Renal cortex interstitium (tissue), 11 donors: ENCODE results near the gene IL34. TPM values are rescaled to one million over a fixed set of nuclear protein-coding genes. Genes with fewer than 3 reads are reported as not detected.

ENCODE experiments used
- DNase-seq, 11 donors: peaks; one replicate each; pipeline ENCODE4 v3.0.0-alpha.2; 2013; ENCODE audit warnings: low read depth in 9 of 11, low spot score in 4 of 11; ENCODE audit errors: extremely low read depth in 1 of 11
- polyA plus RNA-seq, 3 donors: library from polyadenylated mRNA; unstranded; fragments of 120-200 nt; gene quantifications; one replicate each; pipeline ENCODE4 v1.2.1, GENCODE V29; 2013; ENCODE audit not compliant: insufficient read length in 3 of 3

Gene IL34
- polyA plus RNA-seq, 3 donors: 1.3 to 1.5 (median 1.5) TPM

DNA sequence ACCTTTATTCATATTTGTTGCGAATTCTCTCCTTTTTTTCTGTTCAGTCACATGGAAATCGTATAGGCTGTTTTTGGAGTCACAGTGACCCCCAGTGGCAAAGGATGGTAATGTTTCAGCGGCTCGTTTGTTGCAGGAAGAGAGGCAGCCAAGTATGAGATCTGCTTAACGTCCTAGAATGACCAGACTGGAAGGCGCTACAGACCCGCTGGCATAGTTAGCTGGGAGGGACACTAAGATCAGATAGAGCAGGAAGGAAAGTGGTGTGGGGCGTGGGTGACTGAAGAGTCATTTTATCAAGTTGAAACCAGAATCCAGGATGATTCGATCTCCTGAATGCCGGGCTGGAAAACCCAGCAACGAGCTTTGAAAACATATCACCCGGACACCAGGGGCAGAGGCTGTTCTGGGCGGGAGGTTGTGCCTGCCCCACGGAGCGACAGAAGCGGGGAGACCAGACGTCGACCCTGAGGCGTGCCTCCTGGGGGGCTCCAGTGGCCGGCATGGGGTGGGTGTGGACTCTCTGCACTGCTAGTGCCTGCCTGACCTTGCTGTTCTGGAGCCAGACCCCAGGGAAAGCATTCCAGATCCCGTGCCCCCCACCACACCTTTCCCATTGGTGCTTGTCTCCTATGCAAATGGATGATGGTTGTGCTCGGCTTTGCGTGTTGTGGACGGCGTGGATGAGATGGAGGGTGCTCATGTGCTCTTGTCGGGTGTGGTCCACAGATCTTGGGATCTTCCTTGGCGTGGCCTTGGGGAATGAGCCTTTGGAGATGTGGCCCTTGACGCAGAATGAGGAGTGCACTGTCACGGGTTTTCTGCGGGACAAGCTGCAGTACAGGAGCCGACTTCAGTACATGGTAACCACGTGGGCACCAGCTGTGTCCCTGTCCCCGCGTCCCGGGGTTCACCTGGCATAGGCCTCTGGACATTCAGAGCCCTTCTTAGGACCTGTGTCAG, 7.7 kb downstream of the IL34 start:
- peak; percentile 62 to 90 (median 82) for DNase-seq

DNA sequence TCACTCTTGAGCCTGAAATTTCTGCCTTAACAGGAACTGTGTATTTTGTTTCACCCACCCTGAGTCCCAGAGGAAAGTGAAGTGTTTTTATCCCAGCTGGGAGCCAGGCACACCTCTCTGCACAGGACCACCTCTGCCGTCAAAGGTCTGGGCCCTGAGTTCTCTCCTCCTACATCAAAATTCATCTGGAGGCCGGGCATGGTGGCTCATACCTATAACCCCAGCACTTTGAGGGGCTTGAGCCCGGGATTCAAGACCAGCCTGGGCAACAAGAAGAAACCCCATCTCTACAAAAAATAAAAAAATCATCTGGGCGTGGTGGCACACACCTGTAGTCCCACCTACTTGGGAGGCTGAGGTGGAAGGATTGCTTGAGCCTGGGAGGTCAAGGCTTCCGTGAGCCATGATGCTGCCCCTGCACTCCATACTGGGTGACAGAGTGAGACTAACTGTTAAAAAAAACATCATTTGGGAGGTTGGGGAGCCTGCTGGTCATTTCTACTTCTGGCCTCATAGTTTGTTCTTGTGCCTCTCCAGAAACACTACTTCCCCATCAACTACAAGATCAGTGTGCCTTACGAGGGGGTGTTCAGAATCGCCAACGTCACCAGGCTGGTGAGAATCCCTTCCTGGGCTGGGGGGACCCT, 9.8 kb downstream of the IL34 start:
- DNase-seq: no peak

DNA sequence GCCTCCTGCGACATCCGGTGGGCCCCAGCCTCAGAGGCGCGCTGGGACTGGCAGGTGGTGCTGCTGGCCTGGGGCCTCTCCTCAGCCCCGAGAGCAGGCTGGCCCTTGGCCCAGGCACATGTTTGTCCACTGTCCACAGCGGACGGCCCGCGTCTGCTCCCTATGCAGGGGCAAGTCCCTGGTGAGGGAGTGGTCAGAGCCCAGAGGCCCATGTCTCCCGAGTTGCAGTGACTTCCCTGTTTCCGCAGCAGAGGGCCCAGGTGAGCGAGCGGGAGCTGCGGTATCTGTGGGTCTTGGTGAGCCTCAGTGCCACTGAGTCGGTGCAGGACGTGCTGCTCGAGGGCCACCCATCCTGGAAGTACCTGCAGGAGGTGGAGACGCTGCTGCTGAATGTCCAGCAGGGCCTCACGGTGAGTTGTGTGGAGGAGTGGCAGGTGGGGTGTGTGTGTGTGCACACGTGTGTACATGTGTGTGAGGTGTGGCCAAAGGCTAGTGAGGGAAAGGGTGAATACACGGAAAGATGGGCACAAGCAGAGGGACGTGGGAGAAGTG, 10.4 kb downstream of the IL34 start:
- no peak for DNase-seq

DNA sequence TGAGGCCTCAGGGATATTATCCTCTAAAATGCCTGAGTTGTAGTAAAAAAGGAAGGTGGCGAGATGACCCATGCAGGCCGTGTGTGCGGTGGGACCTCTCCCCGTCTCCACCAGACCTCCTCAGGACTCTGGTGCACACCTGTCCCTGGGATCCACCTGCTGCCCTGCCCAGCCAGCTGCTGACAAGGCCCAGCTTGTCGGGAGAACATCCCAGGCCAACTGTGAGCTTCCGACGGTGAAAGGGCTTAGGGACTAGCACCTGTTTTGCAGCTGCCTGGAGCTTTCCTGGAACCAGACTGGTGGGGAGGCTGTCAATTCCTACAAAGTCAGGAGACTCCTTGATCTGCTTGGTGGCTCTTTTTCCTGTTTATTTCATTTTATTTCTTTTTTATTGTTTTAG, 11.6 kb downstream of the IL34 start:
- DNase-seq: no peak

DNA sequence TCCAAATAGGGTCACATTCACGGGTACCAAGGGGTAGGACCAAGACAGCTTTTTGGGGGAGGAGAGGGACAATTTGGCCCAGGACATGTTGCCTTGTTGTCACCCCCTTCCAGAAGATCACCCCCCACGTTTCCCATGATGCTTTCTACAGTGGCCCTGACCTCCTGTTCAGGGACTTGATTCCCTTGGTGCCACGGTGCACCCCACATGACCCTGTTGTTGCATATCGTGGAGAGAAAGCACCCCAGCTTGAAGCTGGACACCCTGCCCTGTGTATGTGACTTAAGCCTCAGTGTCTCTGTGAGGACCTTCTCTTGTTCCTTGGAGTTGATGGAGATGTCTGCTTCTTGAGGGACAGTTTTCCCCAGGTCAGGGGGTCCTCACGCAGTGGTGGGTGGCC, 12.6 kb downstream of the IL34 start:
- no peak for DNase-seq

DNA sequence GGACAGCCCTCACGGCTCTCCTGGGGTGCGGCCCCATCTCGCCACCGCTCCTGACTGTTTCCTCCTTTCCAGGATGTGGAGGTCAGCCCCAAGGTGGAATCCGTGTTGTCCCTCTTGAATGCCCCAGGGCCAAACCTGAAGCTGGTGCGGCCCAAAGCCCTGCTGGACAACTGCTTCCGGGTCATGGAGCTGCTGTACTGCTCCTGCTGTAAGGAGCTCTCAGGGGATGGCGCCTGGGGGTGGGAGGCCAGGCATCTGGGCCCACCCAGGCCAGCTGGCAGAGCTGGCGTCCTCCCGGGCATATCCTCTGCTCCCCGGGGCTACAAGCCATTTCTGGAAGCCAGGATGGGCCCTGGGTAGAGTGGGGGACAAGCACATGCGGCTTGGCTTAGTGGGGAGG, 13.2 kb downstream of the IL34 start:
- no peak for DNase-seq

DNA sequence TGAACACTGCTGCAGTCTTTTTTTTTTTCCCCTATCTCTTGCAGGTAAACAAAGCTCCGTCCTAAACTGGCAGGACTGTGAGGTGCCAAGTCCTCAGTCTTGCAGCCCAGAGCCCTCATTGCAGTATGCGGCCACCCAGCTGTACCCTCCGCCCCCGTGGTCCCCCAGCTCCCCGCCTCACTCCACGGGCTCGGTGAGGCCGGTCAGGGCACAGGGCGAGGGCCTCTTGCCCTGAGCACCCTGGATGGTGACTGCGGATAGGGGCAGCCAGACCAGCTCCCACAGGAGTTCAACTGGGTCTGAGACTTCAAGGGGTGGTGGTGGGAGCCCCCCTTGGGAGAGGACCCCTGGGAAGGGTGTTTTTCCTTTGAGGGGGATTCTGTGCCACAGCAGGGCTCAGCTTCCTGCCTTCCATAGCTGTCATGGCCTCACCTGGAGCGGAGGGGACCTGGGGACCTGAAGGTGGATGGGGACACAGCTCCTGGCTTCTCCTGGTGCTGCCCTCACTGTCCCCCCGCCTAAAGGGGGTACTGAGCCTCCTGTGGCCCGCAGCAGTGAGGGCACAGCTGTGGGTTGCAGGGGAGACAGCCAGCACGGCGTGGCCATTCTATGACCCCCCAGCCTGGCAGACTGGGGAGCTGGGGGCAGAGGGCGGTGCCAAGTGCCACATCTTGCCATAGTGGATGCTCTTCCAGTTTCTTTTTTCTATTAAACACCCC, 13.8 kb downstream of the IL34 start:
- no peak for DNase-seq

DNA sequence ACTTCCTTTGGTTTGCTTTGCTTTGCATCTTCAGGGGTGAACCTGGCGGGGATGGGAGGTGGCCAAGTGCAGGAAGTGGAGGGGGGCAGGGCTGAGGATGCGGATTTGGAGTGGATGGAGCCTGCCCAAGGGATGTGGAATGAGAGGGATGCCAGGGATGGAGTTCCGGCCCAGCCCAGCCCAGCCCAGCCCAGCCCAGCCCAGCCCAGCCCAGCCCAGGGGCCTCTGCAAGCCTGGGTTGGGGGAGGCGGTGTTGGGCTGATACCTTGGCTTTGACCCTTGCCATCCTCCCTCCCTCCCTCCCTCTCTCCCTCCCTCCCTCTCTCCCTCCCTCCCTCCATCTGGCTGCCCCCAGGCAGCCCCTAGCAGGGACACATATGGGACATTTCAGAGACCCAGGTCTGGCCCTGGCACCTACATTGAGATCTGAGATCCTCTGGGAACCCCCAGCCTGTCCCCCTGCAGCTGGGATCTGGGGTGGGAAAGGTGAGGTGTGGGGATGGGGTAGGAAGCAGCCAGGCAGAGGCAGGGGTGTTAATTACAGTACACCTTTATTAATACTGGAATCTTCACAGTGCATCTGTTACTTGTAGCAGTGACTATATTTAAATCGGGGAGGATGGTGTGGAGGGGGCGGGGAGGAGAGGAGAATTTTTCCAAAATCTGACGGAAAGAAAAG, 14.5 kb downstream of the IL34 start:
- DNase-seq: no peak

DNA sequence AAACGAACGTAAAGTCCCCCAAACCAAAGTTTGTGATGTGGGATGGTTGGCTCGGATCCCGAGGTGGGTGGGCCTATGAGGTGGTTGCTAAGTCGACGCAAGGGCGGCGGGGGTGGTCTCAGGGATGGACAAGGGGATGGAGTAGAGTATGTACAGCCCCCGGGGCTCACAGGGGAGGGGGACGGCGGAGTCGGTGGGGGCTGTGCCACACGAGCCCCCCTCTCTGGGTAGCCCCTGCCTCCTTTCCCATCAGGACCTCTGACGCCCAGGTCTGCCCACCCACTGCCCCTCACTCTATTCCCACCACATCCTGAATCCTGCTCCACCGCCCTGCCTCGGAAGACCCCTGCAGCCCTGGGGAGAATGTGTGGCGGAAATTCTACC, 15.2 kb downstream of the IL34 start:
- DNase-seq: no peak

DNA sequence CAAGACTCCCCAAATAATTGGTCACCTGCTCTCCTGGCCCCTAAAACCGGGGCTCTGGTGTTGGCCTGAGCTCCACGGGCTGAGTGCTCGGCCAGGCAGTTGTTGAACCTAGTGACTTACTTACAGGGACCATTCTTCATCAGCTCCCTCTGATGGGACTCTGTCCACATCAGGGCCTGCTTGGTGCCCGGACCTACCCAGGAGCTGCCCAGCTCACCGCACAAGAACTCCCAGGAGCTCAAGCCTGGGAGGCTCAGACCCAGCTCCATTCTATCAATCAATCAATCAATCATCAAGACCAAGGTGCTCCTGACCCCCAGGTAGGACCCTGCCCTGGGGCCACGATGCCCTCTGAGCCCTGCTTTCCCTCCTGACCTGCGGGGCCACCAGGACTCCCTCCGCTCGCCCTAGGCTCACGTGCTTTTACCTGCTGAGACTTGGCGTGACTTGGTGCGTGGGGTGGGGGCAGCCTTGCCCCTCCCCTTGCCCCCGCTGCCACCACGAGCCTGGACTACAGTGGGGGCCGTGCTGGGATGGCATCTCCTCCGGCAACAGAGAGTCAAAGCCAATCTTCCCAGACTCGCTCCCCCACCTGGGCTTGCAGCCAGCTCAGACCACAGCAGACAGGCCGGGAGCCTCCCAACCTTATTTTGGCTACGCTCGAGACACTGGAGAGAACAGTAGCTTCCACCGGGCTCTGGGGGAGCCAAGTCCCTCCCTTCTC, 15.7 kb downstream of the IL34 start:
- no peak for DNase-seq

DNA sequence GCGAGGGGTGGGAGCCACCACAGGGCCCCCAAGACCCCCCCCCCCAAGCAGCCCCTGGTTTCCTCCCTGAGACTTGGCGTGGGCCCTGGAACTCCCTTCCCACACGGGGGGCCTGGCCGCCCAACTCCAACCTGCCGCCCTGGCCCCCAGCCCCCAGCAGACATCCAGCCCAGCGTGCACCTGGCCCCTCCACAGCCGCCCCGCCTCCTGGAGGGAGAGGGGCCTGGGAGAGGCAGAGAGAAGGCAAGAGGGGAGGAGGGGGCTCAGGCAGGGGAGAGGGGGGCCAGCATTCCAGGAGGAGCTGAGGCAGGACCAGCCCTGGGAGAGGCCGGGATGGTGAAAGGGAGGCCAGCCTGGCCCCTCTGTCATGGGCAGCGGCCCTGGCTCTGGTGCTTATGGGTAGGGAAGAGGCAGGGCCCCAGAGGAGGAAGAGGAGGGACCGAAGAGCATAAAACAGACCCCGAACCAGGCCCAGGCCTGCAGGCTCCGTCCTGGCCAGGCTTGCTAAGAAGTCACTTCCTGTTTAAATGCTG, 16.7 kb downstream of the IL34 start:
- DNase-seq: no peak

DNA sequence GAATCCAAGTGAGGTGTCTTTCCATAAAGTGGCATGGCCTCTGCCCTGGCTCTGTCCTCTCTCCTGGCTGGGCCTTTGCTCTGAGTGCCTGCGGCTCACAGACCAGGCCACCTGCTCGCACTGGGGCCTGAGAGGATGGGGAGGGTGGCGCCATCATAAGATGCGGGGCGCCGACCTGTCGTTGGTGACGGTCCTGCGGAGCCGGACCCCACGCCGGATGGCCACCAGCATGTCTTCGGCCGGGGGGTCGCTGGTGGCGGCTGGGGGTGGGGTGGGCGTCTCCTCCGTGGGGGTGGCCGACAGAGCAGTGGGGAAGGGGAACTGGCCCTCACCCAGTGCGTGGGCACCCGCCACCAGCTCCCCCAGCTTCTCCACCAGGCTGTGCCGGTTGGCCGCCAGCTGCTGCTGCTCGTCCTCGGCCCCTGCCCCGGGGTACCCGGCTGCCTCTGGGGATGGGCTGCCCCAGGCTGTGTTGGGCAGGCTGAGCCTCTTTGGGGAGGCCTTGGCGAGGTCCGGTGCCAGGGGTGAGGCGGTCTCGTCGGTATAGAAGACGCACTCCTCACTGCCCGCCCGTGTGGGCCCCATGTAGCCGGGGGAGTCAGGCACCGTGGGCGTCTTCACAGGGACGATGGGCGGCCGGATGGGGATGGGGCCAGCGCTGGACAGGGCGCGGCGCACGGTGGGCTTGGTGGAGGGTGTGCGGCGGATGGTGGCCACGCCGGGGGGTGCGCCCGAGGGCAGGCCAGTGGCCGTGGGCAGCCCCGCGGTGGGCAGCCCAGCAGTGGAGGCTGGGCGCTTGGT, 17.4 kb downstream of the IL34 start:
- DNase-seq: no peak

DNA sequence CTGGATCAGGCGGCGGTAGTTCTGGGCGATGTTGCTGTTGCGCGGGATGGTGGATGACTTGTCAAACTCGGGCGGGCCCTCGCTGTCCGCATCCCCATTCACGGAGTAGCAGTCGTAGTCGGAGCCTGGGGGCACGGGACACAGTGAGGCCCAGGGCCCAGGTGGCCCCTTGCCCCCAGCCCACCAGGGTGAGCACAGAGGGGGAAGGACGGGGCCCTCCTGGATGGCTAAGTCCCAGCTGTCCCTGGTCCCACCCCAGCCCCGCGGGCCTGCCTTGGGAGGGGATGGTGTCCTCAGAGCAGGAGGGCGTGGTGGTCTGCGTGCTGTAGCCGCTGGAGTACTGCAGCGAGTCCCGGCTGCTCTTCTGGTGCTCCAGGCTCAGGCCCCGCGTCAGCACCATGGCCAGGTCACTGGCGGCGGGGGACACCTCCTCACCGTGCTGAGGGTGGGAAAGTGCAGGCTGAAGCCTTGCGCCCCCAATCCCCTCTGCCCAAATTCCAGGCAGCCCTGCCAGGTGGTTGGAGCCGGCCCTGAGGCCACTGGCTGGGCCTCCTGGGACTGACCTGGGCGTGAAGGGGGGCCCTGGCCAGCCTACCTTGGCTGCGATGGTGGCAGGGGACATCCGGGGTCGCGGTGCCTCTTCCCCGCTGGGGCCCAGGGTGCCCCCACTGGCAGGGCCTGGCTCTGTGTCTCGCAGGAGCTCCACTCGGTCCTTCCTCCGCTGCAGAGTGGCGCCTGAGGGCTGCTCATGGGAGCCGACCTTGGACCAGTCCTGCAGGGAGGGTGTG, 18.2 kb downstream of the IL34 start:
- no peak for DNase-seq

DNA sequence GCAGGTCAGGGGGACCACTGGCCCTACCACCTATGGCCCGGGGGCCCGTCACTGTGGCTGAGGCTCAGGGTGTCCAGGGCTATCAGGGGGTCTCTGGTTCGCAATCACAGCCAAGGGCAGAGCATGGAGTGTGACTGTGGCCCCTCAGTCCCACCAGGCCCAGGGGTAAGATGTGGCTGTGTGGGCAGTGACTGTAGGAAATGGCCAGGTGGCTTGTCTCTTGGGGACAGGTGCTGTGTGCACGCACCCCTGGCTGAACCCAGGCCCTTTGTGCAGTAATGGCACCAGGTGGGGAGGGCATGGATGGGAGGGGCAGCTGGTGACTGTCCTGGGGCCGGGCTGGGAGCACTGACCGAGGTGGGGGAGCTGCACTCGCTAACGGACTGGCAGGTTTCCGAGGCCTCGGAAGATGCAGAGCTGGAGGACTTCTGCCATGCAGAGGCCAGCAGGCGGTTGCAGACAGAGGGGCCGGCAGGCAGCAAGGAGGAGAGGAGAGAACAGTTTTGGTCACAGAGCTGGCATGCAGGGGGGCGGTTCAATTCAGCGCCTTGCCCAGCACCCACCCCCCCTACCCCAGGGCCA, 18.8 kb downstream of the IL34 start:
- DNase-seq: no peak

DNA sequence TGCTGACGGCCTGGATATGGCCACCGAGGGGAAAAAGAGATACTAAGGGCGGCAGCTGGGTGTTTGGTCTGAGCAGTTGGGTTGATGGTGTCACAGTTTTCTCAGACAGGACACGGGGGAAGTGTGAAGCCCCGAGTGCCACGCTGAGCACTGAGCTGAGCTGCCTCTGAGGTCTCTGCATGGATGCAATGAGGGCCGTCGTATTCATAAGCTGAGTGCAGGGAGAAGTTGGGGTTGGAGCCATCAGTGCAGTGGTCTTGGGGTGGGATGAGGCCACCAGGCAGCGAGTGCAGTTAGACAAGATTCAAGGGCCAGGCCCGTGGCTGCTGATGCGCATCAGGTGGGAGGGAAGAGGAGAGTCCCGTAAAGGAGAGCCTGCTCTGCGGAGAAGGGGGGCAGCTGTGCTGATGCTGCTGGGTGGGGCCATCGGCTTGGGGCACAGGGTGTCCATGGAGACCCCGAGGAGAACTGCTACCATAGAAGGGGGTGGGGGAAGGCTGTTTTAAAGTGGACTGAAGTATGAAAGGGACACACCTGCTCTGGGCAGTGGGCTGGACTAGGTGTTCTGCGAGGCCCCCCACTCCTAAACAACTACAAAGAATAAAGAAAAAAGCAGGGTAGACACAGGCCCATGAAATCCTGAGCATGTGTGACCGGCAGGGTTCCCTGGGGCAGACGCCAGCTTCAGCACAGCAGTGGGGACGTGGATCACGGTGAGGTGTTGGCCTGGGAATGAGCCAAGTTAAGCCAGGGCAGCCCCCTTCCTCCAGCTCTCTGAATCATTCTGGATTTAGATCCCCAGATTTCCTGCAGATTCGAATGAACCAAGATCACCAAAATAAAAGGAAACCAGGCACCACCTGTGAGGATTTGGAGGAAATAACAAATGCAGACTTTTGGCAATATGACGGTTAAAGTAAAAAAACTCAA, 19.7 kb downstream of the IL34 start:
- DNase-seq: no peak
